HepG2 (cell line): ENCODE data around the gene FIZ1.

Source experiments
- ATF3 ChIP-seq: sonication (generic); formaldehyde crosslinking; IDR thresholded peaks from 2 replicates; pipeline ENCODE4 v1.4.0; 2020; ENCODE audit warnings: missing genetic modification reagents
- ATF7 ChIP-seq, 2 experiments: fragments of 450-650 bp in 1 of 2; sonication (generic) in 1 of 2; formaldehyde crosslinking in 1 of 2; IDR thresholded peaks; 2 replicates each; pipeline versions ENCODE4 v1.4.0 to v1.6.1; 2016 to 2020; ENCODE audit warnings: antibody characterized with exemption in 1 of 2, mild to moderate bottlenecking in 1 of 2, missing genetic modification reagents in 1 of 2
- CTCF ChIP-seq: sonication (generic); formaldehyde crosslinking; IDR thresholded peaks from 2 replicates; pipeline ENCODE4 v1.5.0; 2020; ENCODE audit warnings: mild to moderate bottlenecking, missing genetic modification reagents, moderate library complexity
- GABPB1 ChIP-seq: IDR thresholded peaks from 2 replicates; pipeline ENCODE4 v1.6.1; 2016; ENCODE audit warnings: mild to moderate bottlenecking, missing genetic modification reagents, moderate library complexity, missing compliant biosample characterization
- PAWR ChIP-seq: sonication (generic); formaldehyde crosslinking; IDR thresholded peaks from 2 replicates; pipeline ENCODE4 v1.4.0; 2020; ENCODE audit warnings: missing genetic modification reagents, mild to moderate bottlenecking, borderline replicate concordance
- REST ChIP-seq, 2 experiments: IDR thresholded peaks; 2 replicates each; pipeline ENCODE4 v1.6.1; 2011 to 2012; ENCODE audit warnings: low read length in 2 of 2, borderline replicate concordance in 1 of 2, low read depth in 1 of 2, mild to moderate bottlenecking in 1 of 2, moderate library complexity in 1 of 2
- ZNF746 ChIP-seq: sonication (generic); formaldehyde crosslinking; IDR thresholded peaks from 2 replicates; pipeline ENCODE4 v1.8.0; 2022; ENCODE audit warnings: mild to moderate bottlenecking, missing genetic modification reagents

GRCh38 chr19:55606471-55606787 lies 7.1 kb upstream of the FIZ1 start:
- TF ChIP-seq REST (IDR thresholded peaks at IDR 0.05; ENCODE audit: borderline replicate concordance in 1 of 2, low read depth in 1 of 2, low read length in 2 of 2) = no peak
- no peak for TF ChIP-seq ATF3
- no peak for TF ChIP-seq GABPB1 (CRISPR knock-in tag)
- no peak for TF ChIP-seq ATF7 (IDR thresholded peaks at IDR 0.05)
- no peak for TF ChIP-seq ATF7 (CRISPR knock-in tag; IDR thresholded peaks at IDR 0.05)
- no peak for TF ChIP-seq CTCF (CRISPR knock-in tag)
- TF ChIP-seq ZNF746 (CRISPR knock-in tag) = no peak
- no peak for TF ChIP-seq PAWR (CRISPR knock-in tag)
